Stimulated activated CD8-positive, alpha-beta memory T cell treated with anti-CD3 and anti-CD28 coated beads, Interleukin-4, amount 100 ng/mL, for 4 hours (primary cell): ENCODE data around the gene AHR.
"Not testable (repeated sequence)": the region's sequence is repeated elsewhere in the genome, so short reads cannot be mapped to it uniquely, and the experiment has no call there.

Experiments used
- DNase-seq, 2 donors: peaks; one replicate each; pipeline ENCODE4 v3.0.0-alpha.2; 2020; ENCODE audit warnings: low read depth in 2 of 2, low spot score in 1 of 2

The AHR gene

DNA sequence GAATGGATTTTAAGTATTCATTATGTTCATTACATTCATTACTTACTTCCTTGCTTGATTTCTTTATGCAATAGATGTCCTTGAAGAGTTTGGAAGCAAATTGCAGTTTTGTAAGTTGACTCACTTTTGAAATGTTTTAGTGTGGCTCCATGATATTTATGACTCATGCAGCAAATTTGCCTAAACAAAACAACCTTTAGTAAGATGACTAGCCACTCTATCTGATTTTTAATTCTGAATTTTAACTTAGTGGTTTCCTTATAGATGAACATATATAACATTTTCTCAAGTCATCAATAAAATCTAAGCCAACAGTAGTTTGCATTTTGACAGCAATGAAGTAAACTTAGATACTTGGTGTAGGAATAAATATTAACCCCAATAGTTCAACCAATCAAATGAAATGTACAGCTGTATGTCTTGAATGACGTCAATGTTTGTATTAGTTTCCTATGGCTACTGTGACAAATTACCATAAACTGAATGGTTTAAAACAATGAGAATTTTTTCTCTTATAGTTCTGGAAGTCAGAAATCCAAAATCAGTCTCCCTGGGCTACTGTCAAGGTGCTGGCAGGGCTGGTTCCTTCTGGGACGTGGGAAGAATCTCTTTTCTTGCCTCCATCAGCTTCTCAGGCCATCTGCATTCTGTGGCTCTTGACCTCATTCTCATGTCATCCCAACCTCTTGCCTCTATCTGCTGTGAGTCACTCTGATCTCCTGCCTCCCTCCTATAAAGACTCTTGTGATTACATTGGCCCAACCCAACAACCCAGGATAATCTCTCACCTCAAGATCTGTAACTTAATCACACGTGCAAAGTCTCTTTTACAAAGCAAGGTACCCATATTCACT is 73.4 kb downstream of the AHR start:
- no peak for DNase-seq

DNA sequence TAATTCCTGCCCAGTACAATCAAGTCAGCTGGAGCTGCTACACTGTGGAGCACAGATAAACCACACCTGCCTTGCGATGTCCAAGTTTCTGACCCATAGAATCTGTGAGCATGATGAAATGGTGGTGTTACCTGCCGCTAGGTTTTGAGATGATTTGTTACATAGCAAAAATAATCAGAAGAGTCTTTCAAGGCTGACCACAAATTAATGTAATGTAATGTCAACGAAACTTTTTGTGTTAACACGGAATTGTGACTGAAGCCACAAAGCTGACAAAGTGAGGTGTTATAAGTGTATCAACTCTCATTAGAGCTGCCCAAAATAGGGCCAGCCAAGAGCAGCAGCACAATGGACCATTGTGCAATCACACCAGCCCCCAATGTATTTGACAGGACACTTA is 75.7 kb downstream of the AHR start:
- no peak for DNase-seq

DNA sequence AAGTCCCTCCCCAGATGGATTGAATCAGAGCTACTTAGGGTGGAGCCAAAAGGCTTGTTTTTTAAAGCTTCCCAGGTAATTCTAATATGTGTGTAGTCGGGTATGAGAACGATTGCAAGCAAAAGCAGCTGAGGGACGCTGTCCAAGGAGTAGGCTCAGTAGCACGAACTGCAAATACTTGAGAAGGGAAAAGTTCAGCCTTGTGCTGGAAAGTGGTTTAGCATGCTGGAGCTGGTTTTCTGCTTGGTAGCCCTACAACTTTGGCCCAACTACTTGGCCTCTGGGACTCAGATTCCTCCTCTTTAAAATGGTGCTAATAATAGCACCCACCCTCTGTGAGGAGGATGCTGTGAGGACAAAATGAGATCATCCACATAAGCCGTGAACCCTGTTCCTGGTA is 76.2 kb downstream of the AHR start:
- no peak for DNase-seq

DNA sequence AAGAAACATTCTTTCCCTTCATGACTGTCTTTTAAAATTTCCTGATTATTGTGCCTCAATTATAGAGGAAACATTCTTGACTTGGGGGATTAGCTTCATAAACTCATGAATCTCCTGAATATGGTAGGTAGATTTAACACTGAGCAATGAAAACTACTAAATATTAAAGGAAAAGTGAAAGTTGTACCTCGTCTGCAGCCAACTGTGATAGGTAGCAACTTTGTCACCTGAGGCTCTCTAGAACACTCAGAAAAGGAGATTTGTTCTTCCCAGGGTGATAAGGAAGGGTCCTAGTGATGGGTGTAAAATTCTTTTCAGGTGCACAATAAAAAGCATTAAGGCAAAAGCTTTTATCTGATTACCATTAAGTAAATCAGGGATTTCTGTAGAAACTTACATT is 78.1 kb downstream of the AHR start:
- no peak for DNase-seq

DNA sequence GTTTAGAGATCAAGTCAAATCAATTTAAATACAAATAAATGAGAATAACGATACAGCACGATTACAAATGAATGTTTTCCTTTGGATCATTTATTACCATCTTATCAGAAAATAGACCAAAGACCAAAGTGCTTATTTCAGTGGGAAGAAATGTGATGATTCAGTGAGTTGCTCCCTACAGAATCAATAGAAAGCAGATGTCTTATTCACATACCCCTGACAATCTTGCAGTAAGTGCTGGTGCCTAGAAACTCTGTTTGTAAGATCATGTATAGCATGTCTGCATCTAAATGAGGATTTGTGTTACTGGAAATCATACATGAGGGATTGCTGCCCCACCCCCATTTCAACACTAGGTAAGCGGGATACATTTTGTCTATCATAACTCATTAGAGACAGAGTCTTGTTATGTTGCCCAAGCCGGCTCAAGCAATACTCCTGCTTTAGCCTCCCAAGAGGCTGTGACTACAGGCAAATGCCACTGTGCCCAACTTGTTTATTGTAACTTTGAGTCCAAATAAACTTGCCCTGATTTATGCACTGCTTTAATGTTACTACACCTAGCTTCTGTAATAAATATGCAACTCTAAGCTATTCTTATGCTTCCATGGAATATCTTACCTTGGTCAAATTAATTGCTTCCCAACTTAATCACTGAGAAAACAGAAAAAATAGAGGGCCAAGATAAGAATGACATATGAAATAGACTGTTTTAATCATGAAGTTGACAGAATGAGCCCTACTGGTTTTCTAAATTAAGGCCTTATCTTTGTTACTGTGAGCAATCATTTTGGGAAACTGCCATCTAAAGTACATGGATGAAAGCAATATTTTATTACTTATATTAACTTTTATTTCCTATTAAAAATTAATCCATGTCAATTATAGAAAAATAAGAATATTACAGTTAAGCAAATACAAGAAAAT is 82.5 kb downstream of the AHR start:
- no peak for DNase-seq

DNA sequence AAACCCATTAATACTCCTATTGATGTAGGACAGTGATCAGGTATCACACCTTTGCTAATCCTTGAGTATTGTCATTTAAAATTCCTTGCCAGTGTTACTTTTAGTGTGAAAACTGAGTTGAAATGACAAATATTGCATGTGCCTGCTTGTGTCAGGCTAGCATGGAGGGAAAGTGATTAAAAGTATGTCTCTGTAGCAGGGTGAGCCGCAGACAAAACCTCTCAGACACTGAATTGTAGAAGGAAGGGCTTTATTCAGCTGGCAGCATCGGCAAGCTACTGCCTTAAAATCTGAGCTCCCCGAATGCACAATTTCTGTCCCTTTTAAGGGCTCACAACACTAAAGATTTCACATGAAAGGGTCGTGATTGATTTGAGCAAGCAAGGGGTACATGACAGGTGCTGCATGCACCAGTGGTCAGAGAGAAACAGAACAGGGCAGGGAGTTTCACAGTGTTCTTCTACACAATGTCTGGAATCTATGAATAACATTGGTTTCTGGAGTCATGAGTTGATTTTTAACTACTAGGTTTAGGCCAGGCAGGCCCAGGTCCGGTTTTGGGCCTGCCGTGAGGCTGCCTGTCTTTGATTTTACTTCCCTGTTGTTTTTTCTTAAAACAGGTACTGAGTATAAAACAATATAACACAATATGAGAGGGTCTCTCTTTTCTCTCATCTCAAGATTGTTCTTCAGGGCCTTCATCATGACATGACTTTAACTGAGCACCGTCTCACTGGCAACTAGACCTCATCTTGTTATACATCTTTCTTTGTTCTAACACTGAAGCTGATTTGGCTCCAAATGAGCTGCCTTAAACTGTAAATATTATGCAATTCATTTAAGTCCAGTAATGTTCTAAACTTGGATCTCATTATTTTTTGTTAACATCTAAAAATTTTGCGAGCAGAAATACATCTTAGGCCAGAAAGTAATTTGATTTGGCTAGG is 84.2 kb downstream of the AHR start:
- not testable (repeated sequence) for DNase-seq

DNA sequence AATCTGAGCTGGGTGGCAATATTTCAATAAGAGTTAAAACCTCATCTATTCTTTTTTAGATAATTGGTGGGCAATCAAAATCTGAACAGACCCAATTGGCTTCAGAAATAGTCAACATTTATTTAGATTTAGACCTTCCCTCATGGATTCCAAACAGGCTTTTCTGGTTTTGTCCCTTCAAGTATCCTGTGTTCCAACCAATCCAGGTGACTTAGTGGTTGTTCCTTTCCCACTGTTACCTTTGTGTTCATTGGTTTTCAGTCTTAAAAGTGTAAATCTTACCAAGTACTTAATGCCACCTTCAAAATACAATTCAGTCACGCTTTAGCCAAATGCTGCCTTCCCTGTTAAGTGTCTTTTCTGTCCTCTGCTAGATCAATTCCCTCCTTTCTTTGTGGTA is 85.9 kb downstream of the AHR start:
- DNase-seq: no peak

DNA sequence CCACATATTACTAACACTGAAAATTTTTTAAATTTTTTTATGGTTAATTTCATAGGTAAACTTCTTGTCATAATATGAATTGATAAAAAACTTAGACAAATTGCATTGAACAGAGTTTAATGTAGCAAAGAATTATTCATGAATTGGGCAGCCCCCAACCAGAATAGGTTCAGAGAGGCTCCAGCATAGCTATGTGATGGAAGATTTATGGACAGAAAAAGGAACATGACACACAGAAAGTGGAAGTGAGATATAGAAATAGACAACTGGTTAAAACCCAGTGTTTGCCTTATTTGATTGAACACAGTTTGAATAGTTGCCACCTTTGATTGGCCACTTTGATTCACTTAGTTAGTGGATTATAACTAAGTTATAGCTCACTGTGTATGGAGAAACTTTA is 87.2 kb downstream of the AHR start:
- no peak for DNase-seq

DNA sequence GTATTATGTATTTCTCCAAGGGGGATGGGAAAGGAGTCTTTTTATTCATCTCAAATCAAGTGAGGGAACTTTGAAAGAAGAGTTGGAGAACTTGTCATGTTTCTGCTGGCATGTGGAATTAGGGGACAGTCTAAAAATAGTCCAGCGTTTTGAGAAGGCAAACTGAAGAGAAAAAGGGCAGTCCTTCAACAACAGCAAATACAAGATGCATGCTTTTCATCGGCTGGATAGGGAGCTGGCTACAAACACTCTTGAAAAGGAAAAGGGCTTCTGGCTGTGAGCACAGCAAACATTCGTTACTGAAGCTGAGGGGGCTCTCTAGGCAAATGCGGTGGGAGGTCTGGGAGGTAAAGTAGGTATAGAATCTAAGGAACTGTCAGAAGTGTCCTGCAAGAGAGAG is 91.9 kb downstream of the AHR start:
- DNase-seq: no peak

DNA sequence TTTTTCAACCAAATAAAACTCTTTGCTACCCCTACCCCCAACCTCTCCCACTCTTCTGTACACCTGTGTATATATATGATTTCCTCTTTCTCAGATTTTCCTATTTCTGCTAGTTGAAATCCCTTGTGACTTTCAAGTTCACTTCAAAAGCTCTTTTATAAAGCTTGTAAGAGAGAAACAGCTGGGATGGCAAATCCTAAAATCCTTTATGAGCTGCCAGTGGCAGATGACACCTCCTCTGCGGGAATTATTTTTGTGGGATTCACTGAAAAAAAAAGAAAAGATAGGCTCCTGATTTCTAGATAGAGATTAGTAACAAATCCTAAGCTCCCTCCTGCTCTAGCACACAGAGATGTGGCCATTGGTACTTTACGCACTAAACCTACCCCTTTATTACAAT is 92.9 kb downstream of the AHR start:
- no peak for DNase-seq

DNA sequence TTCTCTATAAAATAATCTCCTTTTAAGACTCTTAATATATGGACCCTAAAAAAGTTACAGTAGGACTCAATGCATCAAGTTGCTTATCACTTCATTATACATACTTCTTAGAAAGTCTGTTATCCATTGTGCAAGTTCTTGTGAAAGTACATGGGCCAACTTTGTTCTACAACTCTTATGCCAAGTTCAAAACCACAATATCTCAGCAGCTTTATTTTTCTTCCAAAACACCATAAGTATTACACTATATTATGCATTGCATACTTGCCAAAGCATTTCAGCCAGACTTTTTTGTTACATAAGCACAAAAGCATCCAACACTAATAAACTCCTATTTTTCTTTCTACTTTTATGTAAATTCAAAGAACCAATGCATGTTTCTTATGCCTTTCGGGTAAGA is 94.4 kb downstream of the AHR start:
- no peak for DNase-seq

DNA sequence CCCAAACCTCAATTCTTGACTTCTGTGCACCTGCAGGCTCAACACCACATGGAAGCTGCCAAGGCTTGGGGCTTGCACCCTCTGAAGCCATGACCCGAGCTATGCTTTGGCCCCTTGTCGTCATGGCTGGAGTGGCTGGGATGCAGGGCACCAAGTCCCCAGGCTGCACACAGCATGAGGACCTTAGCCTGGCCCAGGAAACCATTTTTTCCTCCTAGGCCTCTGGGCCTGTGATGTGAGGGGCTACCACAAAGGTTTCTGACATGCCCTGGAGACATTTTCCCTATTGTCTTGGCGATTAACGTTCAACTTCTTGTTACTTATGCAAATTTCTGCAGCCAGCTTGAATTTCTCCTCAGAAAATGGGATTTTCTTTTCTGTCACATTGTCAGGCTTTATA is 96.1 kb downstream of the AHR start:
- not testable (repeated sequence) for DNase-seq
